Measurements from ENCODE around the gene NCBP1.

- TF ChIP-seq CTCF (IDR thresholded peaks at IDR 0.05): no peak
- no peak for TF ChIP-seq POLR2A (IDR thresholded peaks at IDR 0.05)
Measured at GRCh38 chr9:97722331-97722730, 88.7 kb downstream of the NCBP1 start.

All from tibial nerve (tissue), 3 donors.